ENCODE measurements around the gene GINM1. TPM values are rescaled to one million over a fixed set of nuclear protein-coding genes. Genes with fewer than 3 reads are reported as not detected.

Gene GINM1
- total RNA-seq, 1 donor from 2014 or later: 58.6 TPM

DNA sequence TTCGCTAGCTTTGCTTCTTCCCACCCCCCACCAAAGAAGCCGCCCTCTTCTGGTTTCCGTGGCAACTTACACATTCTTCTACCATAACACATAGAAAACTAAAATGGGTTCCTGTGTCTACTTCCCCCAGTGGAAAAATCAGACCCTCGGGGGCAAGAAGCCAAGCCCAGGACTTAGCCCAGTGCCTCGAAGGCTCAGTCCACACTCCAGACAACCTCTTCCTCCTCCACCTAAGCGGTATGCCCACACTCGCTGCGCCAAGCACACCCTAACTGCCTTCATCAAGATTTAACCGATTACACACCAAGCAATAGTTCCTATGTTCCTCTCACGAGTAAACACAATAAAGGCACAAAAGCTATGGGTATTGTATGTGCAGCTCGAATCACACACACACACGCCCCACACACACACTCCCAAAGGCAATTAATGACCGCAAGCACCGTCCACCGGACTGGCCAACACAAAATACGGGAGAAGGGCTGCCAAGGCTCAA, 20.9 kb upstream of the GINM1 start:
- no peaks in the 10 kb centered on the region for H3K9me3 Mint-ChIP-seq (ENCODE audit: low read depth)
- no peak for DNase-seq (ENCODE audit: low spot score)
- peaks cover 37% of the 10 kb centered on the region for H3K4me1 Mint-ChIP-seq (ENCODE audit: low read depth)
- peak overlapping the region; percentile 99 for H3K27ac Mint-ChIP-seq (ENCODE audit: unreplicated experiment)
- no peaks in the 10 kb centered on the region for H3K27me3 Mint-ChIP-seq (ENCODE audit: low read depth)
- H3K4me3 Mint-ChIP-seq (ENCODE audit: unreplicated experiment): peak overlapping the region; percentile 95
- TF ChIP-seq, protein P1, sequence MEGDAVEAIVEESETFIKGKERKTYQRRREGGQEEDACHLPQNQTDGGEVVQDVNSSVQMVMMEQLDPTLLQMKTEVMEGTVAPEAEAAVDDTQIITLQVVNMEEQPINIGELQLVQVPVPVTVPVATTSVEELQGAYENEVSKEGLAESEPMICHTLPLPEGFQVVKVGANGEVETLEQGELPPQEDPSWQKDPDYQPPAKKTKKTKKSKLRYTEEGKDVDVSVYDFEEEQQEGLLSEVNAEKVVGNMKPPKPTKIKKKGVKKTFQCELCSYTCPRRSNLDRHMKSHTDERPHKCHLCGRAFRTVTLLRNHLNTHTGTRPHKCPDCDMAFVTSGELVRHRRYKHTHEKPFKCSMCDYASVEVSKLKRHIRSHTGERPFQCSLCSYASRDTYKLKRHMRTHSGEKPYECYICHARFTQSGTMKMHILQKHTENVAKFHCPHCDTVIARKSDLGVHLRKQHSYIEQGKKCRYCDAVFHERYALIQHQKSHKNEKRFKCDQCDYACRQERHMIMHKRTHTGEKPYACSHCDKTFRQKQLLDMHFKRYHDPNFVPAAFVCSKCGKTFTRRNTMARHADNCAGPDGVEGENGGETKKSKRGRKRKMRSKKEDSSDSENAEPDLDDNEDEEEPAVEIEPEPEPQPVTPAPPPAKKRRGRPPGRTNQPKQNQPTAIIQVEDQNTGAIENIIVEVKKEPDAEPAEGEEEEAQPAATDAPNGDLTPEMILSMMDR (IDR thresholded peaks at IDR 0.05): peak; percentile 56
- H3K36me3 Mint-ChIP-seq (ENCODE audit: low read depth): no peaks in the 10 kb centered on the region

- Mint-ChIP-seq H3K4me1 (ENCODE audit: low read depth) (peaks cover 37% of the 10 kb centered on the region), H3K27me3 (ENCODE audit: low read depth) (no peaks in the 10 kb centered on the region), H3K36me3 (ENCODE audit: low read depth) (no peaks in the 10 kb centered on the region), H3K4me3 (ENCODE audit: unreplicated experiment) (peak within 1 kb of the TSS; percentile 95), H3K9me3 (ENCODE audit: low read depth) (no peaks in the 10 kb centered on the region), H3K27ac (ENCODE audit: unreplicated experiment) (peak within 1 kb of the TSS; percentile 99)
- peak; percentile 99 for DNase-seq (ENCODE audit: low spot score)
- TF ChIP-seq, protein P1 (IDR thresholded peaks at IDR 0.05): peak; percentile 99
Observed at GRCh38 chr6:149545754-149546471, 20.3 kb upstream of the GINM1 start, which contains the start of gene PPIL4. Gene PPIL4, minus strand, starts transcription at chr6:149546043. Its CDS starts 38 bp downstream, at chr6:149546005.

DNA sequence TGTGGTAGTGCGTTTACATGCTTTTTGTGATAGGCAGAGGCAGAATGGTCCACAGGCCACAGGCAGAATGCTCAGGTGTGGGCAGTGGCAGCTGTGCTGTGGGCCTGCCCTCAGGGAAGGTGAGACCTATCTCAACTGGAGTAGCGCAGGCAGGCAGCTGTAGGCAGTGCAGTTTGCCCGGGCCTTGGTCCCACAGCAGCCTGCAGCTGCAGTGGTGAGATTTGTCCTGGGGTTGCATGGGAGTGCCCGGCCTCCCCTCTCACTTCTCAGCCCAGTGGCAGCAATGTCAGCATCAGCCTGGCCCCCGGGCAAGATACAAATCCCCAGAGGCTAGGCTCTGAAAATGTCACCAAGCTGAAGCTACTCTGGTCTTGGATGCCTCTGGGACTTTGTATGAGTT, 14.3 kb upstream of the GINM1 start:
- no peak for DNase-seq (ENCODE audit: low spot score)
- TF ChIP-seq, protein P1 (IDR thresholded peaks at IDR 0.05): no peak
- Mint-ChIP-seq H3K4me3 (ENCODE audit: unreplicated experiment) (no peak overlapping the region), H3K36me3 (ENCODE audit: low read depth) (no peaks in the 10 kb centered on the region), H3K4me1 (ENCODE audit: low read depth) (peaks cover 6% of the 10 kb centered on the region), H3K27ac (ENCODE audit: unreplicated experiment) (no peak overlapping the region), H3K27me3 (ENCODE audit: low read depth) (peaks cover 18% of the 10 kb centered on the region), H3K9me3 (ENCODE audit: low read depth) (no peaks in the 10 kb centered on the region)

DNA sequence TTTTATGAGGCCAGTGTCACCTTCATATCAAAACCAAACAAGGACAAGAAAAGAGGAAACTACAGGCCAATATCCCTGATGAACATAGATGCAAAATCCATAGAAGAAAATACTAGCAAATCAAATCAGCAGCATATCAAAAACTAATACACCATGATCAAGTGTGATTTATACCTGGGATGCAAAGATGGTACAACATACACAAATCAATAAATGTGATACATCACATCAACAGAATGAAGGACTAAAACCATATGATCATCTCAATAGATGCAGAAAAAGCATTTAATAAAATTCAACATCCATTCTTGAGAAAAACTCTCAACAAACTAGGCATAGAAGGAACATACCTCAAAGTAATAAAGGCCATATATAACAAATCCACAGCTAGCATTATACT, 8.1 kb upstream of the GINM1 start:
- DNase-seq (ENCODE audit: low spot score): no peak
- TF ChIP-seq, protein P1 (IDR thresholded peaks at IDR 0.05): no peak
- H3K27me3 Mint-ChIP-seq (ENCODE audit: low read depth): peaks cover 39% of the 10 kb centered on the region
- no peaks in the 10 kb centered on the region for H3K9me3 Mint-ChIP-seq (ENCODE audit: low read depth)
- H3K27ac Mint-ChIP-seq (ENCODE audit: unreplicated experiment): no peak overlapping the region
- H3K4me1 Mint-ChIP-seq (ENCODE audit: low read depth): no peaks in the 10 kb centered on the region
- H3K4me3 Mint-ChIP-seq (ENCODE audit: unreplicated experiment): no peak overlapping the region
- H3K36me3 Mint-ChIP-seq (ENCODE audit: low read depth): no peaks in the 10 kb centered on the region

DNA sequence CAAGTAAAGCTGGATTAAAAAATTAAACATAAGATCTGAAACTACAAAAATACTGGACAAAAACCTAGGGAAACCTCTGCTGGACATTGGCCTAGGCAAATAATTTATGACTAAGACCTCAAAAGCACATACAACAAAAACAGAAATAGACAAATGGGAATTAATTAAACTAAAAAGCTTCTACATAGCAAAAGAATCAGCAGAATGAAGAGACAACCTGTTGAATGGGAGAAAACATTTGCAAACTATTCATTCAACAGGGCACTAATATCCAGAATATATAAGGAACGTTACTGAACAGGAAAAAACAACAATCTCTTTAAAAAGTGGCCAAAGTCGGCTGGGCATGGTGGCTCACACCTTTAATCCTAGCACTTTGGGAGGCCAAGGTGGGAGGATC, 6.8 kb upstream of the GINM1 start:
- Mint-ChIP-seq H3K4me3 (ENCODE audit: unreplicated experiment) (no peak overlapping the region), H3K9me3 (ENCODE audit: low read depth) (no peaks in the 10 kb centered on the region), H3K36me3 (ENCODE audit: low read depth) (no peaks in the 10 kb centered on the region), H3K27me3 (ENCODE audit: low read depth) (peaks cover 34% of the 10 kb centered on the region), H3K27ac (ENCODE audit: unreplicated experiment) (no peak overlapping the region), H3K4me1 (ENCODE audit: low read depth) (peaks cover 6% of the 10 kb centered on the region)
- no peak for DNase-seq (ENCODE audit: low spot score)
- TF ChIP-seq, protein P1 (IDR thresholded peaks at IDR 0.05): no peak
